Keratinocyte (primary cell): ENCODE results near the gene AHRR. TPM values are rescaled to one million over a fixed set of nuclear protein-coding genes. Genes with fewer than 3 reads are reported as not detected.

Source experiments
- DNase-seq: peaks from one replicate; pipeline ENCODE4 v3.0.0-alpha.2; 2011; ENCODE audit warnings: low read depth, missing footprints, low spot score
- FAIRE-seq: peaks from 2 replicates; lab custom pipeline; 2011; peaks lifted over from hg19 to GRCh38; lab: Jason Lieb, UNC
- H2AFZ ChIP-seq: 2 replicates; pipeline ENCODE4 v1.6.0; 2012; ENCODE audit warnings: low read length, control low read depth, inconsistent platforms; ENCODE audit not compliant: control insufficient read depth
- H3K27ac ChIP-seq: 2 replicates; pipeline ENCODE4 v1.5.1; 2011; ENCODE audit warnings: low read length; ENCODE audit not compliant: control insufficient read depth, insufficient read depth
- H3K27me3 ChIP-seq: 3 replicates; pipeline ENCODE4 v1.6.0; 2011; ENCODE audit warnings: low read length; ENCODE audit not compliant: control insufficient read depth, insufficient read depth; ENCODE audit errors: extremely low read depth
- H3K36me3 ChIP-seq, 2 experiments: 2 replicates in 1 of 2; 3 replicates in 1 of 2; pipeline ENCODE4 v1.5.1; 2011; ENCODE audit warnings: low read length in 2 of 2, mild to moderate bottlenecking in 1 of 2; ENCODE audit not compliant: control insufficient read depth in 2 of 2, insufficient read depth in 2 of 2; ENCODE audit errors: extremely low read depth in 1 of 2
- H3K4me1 ChIP-seq: 3 replicates; pipeline ENCODE4 v1.5.1; 2011; ENCODE audit warnings: low read length; ENCODE audit not compliant: control insufficient read depth, insufficient read depth; ENCODE audit errors: extremely low read depth
- H3K4me2 ChIP-seq: 3 replicates; pipeline ENCODE4 v1.6.0; 2011; ENCODE audit warnings: low read depth, low read length; ENCODE audit not compliant: control insufficient read depth, insufficient read depth; ENCODE audit errors: extremely low read depth
- H3K4me3 ChIP-seq, 3 experiments: fragments of 200-600 bp in 1 of 3; sonication (generic) in 1 of 3; 2 replicates in 2 of 3; 3 replicates in 1 of 3; pipeline ENCODE4 v1.5.1; 2011 to 2016; ENCODE audit warnings: low read length in 3 of 3, mild to moderate bottlenecking in 3 of 3, control low read depth in 2 of 3, inconsistent platforms in 1 of 3, low read depth in 1 of 3, mixed read lengths in 1 of 3, mixed run types in 1 of 3, moderate library complexity in 1 of 3; ENCODE audit not compliant: control insufficient read depth in 2 of 3, insufficient read depth in 2 of 3; ENCODE audit errors: extremely low read depth in 1 of 3
- H3K79me2 ChIP-seq: 2 replicates; pipeline ENCODE4 v1.6.0; 2012; ENCODE audit warnings: low read length; ENCODE audit not compliant: control insufficient read depth, insufficient read depth
- H3K9ac ChIP-seq: 3 replicates; pipeline ENCODE4 v1.6.0; 2011; ENCODE audit warnings: low read length; ENCODE audit not compliant: control insufficient read depth, insufficient read depth; ENCODE audit errors: extremely low read depth
- H3K9me1 ChIP-seq: 3 replicates; pipeline ENCODE4 v1.6.0; 2011; ENCODE audit warnings: low read length; ENCODE audit not compliant: control insufficient read depth, insufficient read depth; ENCODE audit errors: extremely low read depth
- H3K9me3 ChIP-seq: 2 replicates; pipeline ENCODE4 v1.5.1; 2012; ENCODE audit warnings: low read depth, low read length; ENCODE audit not compliant: control insufficient read depth
- H4K20me1 ChIP-seq: 3 replicates; pipeline ENCODE4 v1.6.0; 2011; ENCODE audit warnings: low read length; ENCODE audit not compliant: control insufficient read depth, insufficient read depth; ENCODE audit errors: extremely low read depth
- CTCF ChIP-seq, 3 experiments: IDR thresholded peaks in 1 of 3; conservative IDR thresholded peaks in 1 of 3; optimal IDR thresholded peaks in 1 of 3; 2 replicates in 2 of 3; 3 replicates in 1 of 3; pipeline versions ENCODE3 to v1.5.1; 2011; ENCODE audit warnings: low read length in 3 of 3, mild to moderate bottlenecking in 3 of 3, moderate library complexity in 2 of 3, control low read depth in 1 of 3, inconsistent platforms in 1 of 3; ENCODE audit not compliant: insufficient read depth in 2 of 3; ENCODE audit errors: extremely low read depth in 1 of 3
- EZH2 ChIP-seq: IDR thresholded peaks from one replicate; pipeline ENCODE4 v1.6.1; 2012; ENCODE audit warnings: inconsistent platforms, mild to moderate bottlenecking, low read length, moderate library complexity
- dilution Hi-C: fragments of 300-500 bp; cut with MboI; formaldehyde crosslinking; loops from one replicate; pipeline ENCODE4 v1.7.0; 2020; ENCODE audit warnings: low sequenced_read_pairs; ENCODE audit not compliant: extremely low pct_ligation_motif_present
- polyA plus RNA-seq, 5 experiments: library from polyadenylated mRNA; depleted of rRNA in 3 of 5; stranded (reverse) in 3 of 5; stranded (forward) in 1 of 5; unstranded in 1 of 5; fragments of >200 nt; gene quantifications; 1 replicate in 1 of 5; 2 replicates in 3 of 5; 3 replicates in 1 of 5; pipeline versions ENCODE4 v1.2.1 to v1.2.3, GENCODE V29; 2011 to 2012; ENCODE audit warnings: missing spikeins in 2 of 5, low read depth in 1 of 5, low replicate concordance in 1 of 5

AHRR gene
- polyA plus RNA-seq, 1 donor (not counting 4 experiments of a cell fraction or from before 2014, with no cell fraction given): 0.24 TPM

DNA sequence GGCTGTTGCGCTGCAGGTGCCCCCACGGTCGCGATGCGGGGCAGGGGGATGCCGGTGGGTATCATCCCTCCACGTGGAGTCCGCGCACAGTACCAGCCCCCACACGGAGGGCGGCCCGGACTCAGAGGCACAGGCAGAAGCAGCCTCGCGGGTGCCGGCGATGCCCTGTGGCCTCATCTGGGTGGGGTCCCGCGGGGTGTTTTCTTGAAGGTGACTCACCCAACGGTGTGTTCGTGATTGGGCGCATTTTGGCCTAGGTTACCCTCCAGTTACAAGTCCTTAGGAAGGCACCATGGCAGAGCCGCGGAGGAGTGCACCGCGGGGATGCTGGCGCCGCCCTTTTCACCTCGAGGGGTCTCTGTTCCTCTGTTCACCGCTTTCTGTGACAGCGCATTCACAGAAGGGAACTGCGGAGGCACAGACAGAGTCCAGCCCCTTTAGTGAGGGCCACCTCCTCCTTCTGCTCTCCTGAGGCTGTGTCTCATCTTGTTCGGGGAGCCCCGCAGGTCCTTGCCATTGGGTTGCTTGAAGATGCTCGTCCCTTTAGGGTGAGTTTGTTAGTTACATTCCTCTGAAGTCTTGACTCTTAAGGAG lies 99.9 kb downstream of the AHRR start:
- FAIRE-seq: no peak
- Histone ChIP-seq H3K4me1 (peaks cover 3% of the 10 kb centered on the region), H3K4me2 (no peak overlapping the region), H3K27ac (no peak overlapping the region), H2AFZ (no peak overlapping the region), H3K27me3 (no peaks in the 10 kb centered on the region), H3K9me3 (no peaks in the 10 kb centered on the region), H3K4me3 (no peak overlapping the region), H3K79me2 (no peaks in the 10 kb centered on the region), H3K36me3 (no peaks in the 10 kb centered on the region), H3K9ac (no peak overlapping the region), H3K9me1 (no peaks in the 10 kb centered on the region), H4K20me1 (no peaks in the 10 kb centered on the region)
- no peak for DNase-seq
- TF ChIP-seq EZH2: no peak
- TF ChIP-seq CTCF (optimal IDR thresholded peaks at IDR 0.05 in 1 of 3, IDR thresholded peaks at IDR 0.05 in 1 of 3, conservative IDR thresholded peaks at IDR 0.05 in 1 of 3; ENCODE audit: extremely low read depth in 1 of 3, insufficient read depth in 2 of 3, low read length in 3 of 3): no peak
- dilution Hi-C loops: no loop called here

- no peaks in the 10 kb centered on the region for H3K9me1 ChIP-seq
- H4K20me1 ChIP-seq: no peaks in the 10 kb centered on the region
- no peaks in the 10 kb centered on the region for H3K36me3 ChIP-seq
- H3K79me2 ChIP-seq: no peaks in the 10 kb centered on the region
- no peak for DNase-seq
- no peak for FAIRE-seq
- H3K4me3 ChIP-seq: no peak overlapping the region
- TF ChIP-seq EZH2 (no peak), CTCF (optimal IDR thresholded peaks at IDR 0.05 in 1 of 3, IDR thresholded peaks at IDR 0.05 in 1 of 3, conservative IDR thresholded peaks at IDR 0.05 in 1 of 3; ENCODE audit: extremely low read depth in 1 of 3, insufficient read depth in 2 of 3, low read length in 3 of 3) (no peak)
- no peak overlapping the region for H3K9ac ChIP-seq
- H3K4me2 ChIP-seq: no peak overlapping the region
- peaks cover 3% of the 10 kb centered on the region for H3K4me1 ChIP-seq
- H3K27me3 ChIP-seq: no peaks in the 10 kb centered on the region
- no peaks in the 10 kb centered on the region for H3K9me3 ChIP-seq
- no peak overlapping the region for H3K27ac ChIP-seq
- no peak overlapping the region for H2AFZ ChIP-seq
- dilution Hi-C loops: no loop called here
These were observed 100.4 kb downstream of the AHRR start for GRCh38 chr5:421901-422300.
